CD4-positive, alpha-beta T cell treated with Interferon gamma for 1 hour (primary cell): ENCODE results near the gene CEP170B.
"Not testable (repeated sequence)": the region's sequence is repeated elsewhere in the genome, so short reads cannot be mapped to it uniquely, and the experiment has no call there.

Experiments used
- DNase-seq: peaks from one replicate; pipeline ENCODE4 v3.0.0-alpha.2; 2020

Gene CEP170B

DNA sequence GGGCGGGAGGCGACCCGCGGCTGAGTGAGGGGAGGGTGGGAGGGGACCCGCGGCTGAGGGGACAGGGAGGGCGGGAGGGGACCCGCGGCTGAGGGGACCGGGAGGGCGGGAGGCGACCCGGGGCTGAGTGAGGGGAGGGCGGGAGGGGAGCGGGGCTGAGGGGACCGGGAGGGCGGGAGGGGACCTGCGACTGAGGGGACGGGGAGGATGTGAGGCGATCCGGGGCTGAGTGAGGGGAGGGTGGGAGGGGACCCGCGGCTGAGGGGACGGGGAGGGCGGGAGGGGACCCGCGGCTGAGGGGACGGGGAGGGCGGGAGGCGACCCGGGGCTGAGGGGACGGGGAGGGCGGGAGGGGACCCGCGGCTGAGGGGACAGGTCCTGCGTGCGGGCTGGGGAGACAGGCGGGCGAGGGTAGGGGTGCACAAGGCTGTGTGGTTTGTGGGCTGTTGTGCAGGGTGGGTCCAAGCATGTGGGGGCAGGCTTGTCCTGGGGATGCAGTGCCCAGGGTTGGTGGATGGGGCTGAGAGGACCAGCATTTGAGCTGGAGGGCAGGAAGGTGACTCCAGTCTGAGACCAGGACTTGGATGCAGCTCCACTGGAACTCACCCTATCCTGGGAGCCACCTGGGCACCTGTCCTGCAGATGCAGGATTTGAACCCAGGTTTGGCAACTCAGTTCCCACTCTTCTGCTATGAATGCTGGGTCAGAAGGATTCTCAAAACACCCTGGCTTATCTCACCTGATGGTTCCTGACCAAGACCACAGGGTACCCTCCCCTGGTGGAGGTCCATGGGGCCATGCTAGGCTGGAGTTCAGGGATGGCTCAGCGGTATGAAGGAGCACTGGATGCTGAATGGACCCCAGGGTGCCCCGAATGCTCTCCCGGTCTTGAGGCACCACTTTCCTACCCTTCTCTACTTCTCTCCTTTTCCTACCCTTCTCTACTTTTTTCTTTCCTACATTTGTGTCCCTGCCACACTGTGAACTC lies 69.0 kb downstream of the CEP170B start:
- no peak for DNase-seq

DNA sequence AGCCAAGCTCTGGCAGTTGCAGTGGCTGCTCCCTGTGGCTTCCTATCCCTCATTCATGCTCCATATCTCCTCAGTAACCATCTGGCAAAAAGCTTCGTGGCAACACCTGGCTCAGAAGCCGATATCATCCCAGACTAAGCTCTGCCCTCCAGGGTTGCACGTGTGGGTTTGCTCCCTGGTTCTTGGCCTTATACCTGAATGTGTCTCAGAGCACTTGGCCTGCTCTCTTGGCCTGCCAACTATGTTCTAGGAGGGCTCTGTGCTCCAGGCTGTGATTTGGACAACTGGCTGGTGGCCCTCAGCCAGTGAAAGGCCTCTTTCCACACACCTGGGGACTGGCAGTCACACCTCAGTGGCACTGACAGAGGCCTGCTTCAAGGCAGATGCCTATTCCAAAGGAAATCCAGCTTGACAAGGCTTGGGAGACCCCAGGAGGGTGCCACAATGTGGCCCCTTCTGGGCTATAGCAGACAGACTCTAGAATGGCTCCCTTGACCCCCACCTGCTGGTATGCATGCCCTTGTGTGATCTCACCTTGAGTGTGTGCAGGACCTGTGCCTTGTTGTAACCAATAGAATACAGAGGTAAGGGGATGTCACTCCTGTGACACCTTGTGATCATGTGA lies 70.1 kb downstream of the CEP170B start:
- no peak for DNase-seq

GRCh38 chr14:104935955-104936354 lies 70.9 kb downstream of the CEP170B start:
- DNase-seq, result no peak

DNA sequence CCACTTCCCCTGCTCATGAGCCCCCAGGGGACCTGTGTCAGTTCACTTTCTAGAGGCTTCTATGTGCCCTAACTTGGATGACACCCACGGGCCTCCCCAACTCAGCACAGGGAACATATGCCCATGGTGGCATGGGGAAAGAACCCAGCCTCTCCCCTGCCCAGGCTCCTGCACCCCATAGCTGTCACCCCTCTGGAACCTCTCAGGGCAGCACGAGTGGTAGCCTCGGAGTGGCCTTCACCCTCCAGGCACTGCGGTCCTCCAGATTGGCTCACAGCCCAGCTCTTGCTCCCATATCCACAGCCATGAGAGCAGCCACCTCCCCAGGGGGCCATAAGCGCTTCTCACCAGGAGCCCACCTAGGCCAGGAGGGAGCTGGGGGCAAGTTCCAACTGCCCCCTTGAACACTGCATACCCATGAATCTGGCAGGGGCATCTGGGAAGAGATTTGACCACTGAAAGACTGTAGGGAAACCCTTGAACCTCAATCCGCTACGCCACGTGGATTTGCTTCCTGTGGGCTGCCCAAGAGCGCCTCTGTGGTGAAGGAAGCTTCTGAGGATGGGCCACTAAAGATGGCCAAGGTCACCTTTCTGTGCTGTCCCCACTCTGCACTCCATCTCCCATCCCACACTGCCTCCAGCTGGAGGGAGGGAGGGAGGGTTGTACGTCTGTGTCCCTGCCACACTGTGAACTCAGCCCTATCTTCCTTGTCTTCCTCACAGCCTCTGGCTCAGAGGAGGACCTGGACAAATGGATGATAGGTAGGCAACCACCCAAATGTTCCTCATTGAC lies 71.5 kb downstream of the CEP170B start:
- no peak for DNase-seq

DNA sequence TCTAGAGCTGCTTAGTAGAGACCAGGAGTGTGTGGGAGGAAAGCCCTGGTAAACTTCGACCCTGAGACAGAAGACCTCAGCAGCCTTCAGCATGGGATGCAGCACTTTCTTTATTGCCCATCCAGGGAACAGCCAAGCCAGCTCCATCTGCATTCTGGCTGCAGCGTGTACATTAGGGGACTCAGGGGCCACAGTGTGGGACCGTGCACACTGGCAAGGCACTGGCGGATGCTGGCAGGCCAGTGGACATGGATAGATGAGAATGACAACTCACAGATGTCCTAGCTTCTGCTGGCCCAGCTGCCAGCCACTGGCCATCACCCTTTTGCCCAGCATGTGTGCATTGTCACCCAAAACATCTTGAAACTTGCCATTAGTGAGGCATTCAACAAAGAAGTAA lies 72.1 kb downstream of the CEP170B start:
- no peak for DNase-seq

GRCh38 chr14:104937694-104938365 lies 72.8 kb downstream of the CEP170B start:
- no peak for DNase-seq

GRCh38 chr14:104938436-104938835 lies 73.4 kb downstream of the CEP170B start:
- no peak for DNase-seq

GRCh38 chr14:104938960-104939359 lies 73.9 kb downstream of the CEP170B start:
- no peak for DNase-seq

DNA sequence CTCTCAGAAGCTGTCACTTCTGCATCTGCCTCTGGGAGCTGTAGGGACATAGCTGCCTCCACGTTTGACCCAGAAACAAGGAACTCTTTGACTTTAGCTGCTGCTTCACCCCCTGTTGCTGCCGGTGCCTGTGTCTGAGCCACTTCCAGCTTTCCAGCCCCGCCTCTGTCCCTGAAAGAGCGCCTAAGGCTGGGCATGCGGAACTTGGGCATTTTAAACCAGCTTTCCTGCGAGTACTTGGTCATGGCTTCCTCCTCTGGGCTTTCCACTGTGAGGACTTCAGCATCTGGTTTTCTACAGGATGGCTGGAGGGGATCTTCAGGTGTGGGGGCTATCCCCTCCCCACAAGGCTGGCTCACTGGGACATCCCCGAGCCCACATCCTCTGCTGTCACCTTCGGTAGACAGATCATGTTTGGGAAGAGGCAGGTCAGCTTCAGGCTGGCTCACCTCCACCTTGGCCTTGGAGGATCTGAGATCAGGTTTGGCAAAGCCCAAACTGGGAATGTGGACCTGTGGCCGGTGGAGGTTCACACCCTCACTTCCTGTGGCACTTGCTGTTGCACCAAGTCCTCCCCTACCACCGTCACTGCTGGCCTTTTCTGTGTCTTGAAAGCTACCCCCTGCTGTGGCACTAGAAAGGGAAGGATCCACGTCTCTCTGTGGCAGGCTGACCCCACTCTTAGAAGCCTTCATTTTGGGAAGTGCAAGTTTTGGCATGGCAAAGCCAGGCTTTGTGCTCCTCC lies 74.8 kb downstream of the CEP170B start:
- DNase-seq, result no peak

- no peak for DNase-seq
Measured at GRCh38 chr14:104940526-104941150, 75.6 kb downstream of the CEP170B start.

DNA sequence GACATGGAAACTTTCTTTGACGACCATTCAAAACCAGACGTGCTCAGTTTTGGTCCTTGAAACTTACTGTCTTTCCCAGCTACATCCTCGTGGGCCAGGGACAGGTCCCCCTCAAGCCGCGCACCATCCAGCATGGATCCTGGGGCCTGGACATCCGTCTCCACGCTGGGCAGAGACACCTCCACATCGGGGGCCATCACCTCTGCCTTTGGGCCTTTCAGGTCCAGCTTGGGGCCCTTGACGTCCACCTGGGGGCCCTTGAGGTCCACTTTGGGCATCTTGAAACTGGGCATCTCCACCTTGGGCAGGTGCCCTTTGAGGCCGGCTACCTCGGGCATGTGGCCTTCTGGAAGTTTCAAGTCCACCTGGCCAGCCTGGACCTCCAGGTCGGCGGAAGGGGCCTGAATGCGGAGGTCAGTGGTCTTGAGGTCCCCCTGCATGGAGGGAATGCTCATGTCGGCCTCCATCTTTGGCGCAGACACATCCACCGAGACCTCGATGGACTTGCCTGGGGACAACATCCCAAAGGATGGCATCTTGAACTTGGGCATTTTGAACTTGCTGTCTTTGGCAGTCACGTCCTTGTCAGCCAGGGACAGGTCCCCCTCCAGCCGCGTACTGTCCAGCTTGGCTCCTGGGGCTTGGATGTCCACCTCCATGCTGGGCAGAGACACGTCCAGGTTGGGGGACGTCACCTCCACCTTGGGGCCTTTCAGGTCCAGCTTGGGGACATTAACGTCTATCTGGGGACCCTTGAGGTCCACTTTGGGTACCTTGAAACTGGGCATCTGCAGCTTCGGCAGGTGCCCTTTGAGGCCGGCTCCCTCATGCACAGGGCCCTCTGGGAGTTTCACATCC lies 76.7 kb downstream of the CEP170B start:
- no peak for DNase-seq

GRCh38 chr14:104942586-104942985 lies 77.5 kb downstream of the CEP170B start:
- no peak for DNase-seq

DNA sequence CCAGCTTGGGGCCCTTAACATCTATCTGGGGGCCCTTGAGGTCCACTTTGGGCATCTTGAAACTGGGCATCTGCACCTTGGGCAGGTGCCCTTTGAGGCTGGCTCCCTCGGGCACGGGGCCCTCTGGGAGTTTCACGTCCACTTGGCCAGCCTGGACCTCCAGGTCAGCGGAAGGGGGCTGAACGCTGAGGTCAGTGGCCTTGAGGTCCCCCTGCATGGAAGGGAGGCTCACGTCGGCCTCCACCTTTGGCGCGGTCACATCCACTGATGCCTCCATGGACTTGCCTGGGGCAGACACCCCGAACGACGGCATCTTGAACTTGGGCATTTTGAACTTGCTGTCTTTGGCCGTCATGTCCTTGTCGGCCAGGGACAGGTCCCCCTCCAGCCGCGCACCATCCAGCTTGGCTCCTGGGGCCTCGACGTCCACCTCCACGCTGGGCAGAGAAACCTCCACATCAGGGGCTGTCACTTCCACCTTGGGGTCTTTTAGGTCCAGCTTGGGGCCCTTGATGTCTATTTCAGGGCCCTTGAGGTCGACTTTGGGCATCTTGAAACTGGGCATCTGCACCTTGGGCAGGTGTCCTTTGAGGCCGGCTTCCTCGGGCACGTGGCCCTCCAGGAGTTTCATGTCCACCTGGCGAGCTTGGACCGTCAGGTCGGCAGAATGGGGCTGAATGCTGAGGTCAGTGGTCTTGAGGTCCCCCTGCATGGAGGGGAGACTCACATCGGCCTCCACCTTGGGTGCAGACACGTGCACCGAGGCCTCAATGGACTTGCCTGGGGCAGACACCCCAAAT lies 78.3 kb downstream of the CEP170B start:
- not testable (repeated sequence) for DNase-seq

- not testable (repeated sequence) for DNase-seq
Measured at GRCh38 chr14:104944016-104944308, 78.9 kb downstream of the CEP170B start.

- DNase-seq, result not testable (repeated sequence)
Measured at GRCh38 chr14:104944436-104945205, 79.6 kb downstream of the CEP170B start.

DNA sequence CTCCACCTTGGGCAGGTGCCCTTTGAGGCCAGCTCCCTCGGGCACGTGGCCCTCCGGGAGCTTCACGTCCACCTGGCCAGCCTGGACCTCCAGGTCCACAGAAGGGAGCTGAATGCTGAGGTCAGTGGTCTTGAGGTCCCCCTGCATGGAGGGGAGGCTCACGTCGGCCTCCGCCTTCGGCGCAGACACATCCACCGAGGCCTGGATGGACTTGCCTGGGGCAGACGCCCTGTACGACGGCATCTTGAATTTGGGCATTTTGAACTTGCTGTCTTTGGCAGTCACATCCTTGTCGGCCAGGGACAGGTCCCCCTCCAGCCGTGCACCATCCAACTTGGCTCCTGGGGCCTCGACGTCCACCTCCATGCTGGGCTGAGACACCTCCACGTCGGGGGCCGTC lies 80.2 kb downstream of the CEP170B start:
- not testable (repeated sequence) for DNase-seq
